ENCODE data around the gene IL2RG. TPM values are rescaled to one million over a fixed set of nuclear protein-coding genes. Genes with fewer than 3 reads are reported as not detected.

The IL2RG gene
- total and polyA plus RNA-seq, 10 of the 15 experiments (the other 5 are each of a cell fraction or from before 2014, with no cell fraction given): 63.9 to 686 (median 183) TPM

- no peak for TF ChIP-seq BHLHE40 (IDR thresholded peaks at IDR 0.05; ENCODE audit: borderline replicate concordance in 1 of 2, low read depth in 2 of 2, low read length in 1 of 2)
- no peak for TF ChIP-seq SKIL (IDR thresholded peaks at IDR 0.05; ENCODE audit: low read depth, poor library complexity, severe bottlenecking)
- no peak for TF ChIP-seq ZBED1 (IDR thresholded peaks at IDR 0.05; ENCODE audit: borderline replicate concordance)
- no peak for TF ChIP-seq E4F1 (IDR thresholded peaks at IDR 0.05; ENCODE audit: borderline replicate concordance, partially characterized antibody)
- no peak for TF ChIP-seq IRF4 (IDR thresholded peaks at IDR 0.05; ENCODE audit: low read depth, low read length)
- TF ChIP-seq SPI1 (IDR thresholded peaks at IDR 0.05; ENCODE audit: borderline replicate concordance, insufficient read depth, low read depth, low read length): no peak
- TF ChIP-seq EP300 (IDR thresholded peaks at IDR 0.05; ENCODE audit: borderline replicate concordance in 1 of 2, control insufficient read depth in 1 of 2, low read depth in 2 of 2, low read length in 2 of 2): no peak
- no peak for TF ChIP-seq LARP7 (IDR thresholded peaks at IDR 0.05)
- no peak for TF ChIP-seq KDM1A (IDR thresholded peaks at IDR 0.05; ENCODE audit: borderline replicate concordance)
- no peak for TF ChIP-seq SUZ12 (IDR thresholded peaks at IDR 0.05; ENCODE audit: unreplicated experiment)
- TF ChIP-seq TCF12 (IDR thresholded peaks at IDR 0.05; ENCODE audit: low read depth, low read length): no peak
- no peak for TF ChIP-seq SRF (IDR thresholded peaks at IDR 0.05; ENCODE audit: low read depth in 2 of 2, low read length in 2 of 2)
- no peak for TF ChIP-seq CTCF (IDR thresholded peaks at IDR 0.05 in 2 of 3, conservative IDR thresholded peaks at IDR 0.05 in 1 of 3; ENCODE audit: control insufficient read depth in 2 of 3, extremely low read depth in 1 of 3, insufficient read depth in 1 of 3, low read depth in 3 of 3, low read length in 3 of 3)
- 0 out of 2 replicates have a peak, but pooled peaks have one; percentile 26 for TF ChIP-seq POLR2AphosphoS2 (IDR thresholded peaks at IDR 0.05; ENCODE audit: low read depth, low read length)
- peak; percentile 30; the same call in 1 of the 2 replicates for TF ChIP-seq POLR2AphosphoS5 (IDR thresholded peaks at IDR 0.05; ENCODE audit: low read length)
- TF ChIP-seq CBFB (IDR thresholded peaks at IDR 0.05; ENCODE audit: low read depth): no peak
- TF ChIP-seq HCFC1 (IDR thresholded peaks at IDR 0.05; ENCODE audit: low read length): no peak
Observed at GRCh38 chrX:71107762-71108360, 3.5 kb downstream of the IL2RG start (continued).

Data from GM12878 (cell line).